DOHH2 (cell line): Measurements from ENCODE around the gene DOCK10.

Source experiments
- CTCF ChIP-seq: fragments of 200-600 bp; sonication (generic); IDR thresholded peaks from one replicate; pipeline ENCODE4 v1.5.1; 2014; ENCODE audit warnings: antibody characterized with exemption, mild to moderate bottlenecking, low read depth, low read length; ENCODE audit not compliant: poor library complexity, severe bottlenecking
- EZH2phosphoT487 ChIP-seq: fragments of 200-600 bp; sonication (generic); IDR thresholded peaks from 2 replicates; pipeline ENCODE4 v1.6.1; 2017; ENCODE audit warnings: borderline replicate concordance, mild to moderate bottlenecking, antibody characterized with exemption, low read length, moderate library complexity, mixed read lengths

- no peak for TF ChIP-seq CTCF
- no peak for TF ChIP-seq EZH2phosphoT487
Observed at GRCh38 chr2:224969095-224969494, 73.2 kb downstream of the DOCK10 start.
